Astrocyte of the spinal cord (primary cell): ENCODE results near the gene MYO3B.

ENCODE experiments used
- DNase-seq: peaks from one replicate; pipeline ENCODE4 v3.0.0; 2011; ENCODE audit warnings: low read depth, low spot score
- H3K4me3 ChIP-seq: 2 replicates; pipeline ENCODE4 v1.5.1; 2011; ENCODE audit warnings: low read depth, mild to moderate bottlenecking, low read length, moderate library complexity
- CTCF ChIP-seq: IDR thresholded peaks from 2 replicates; pipeline ENCODE4 v1.5.1; 2012; ENCODE audit warnings: low read depth, mild to moderate bottlenecking, low read length, inconsistent platforms
- in situ Hi-C: cut with HindIII; loops from 2 replicates; pipeline ENCODE4 v1.10.0; 2017; ENCODE audit warnings: low sequenced_read_pairs

The MYO3B gene

GRCh38 chr2:170191166-170191866 is 13.4 kb downstream of the MYO3B start:
- no peak for TF ChIP-seq CTCF
- in situ Hi-C loops: no loop called here
- no peak overlapping the region for H3K4me3 ChIP-seq
- no peak for DNase-seq

- no peak for TF ChIP-seq CTCF
- no peak overlapping the region for H3K4me3 ChIP-seq
- no peak for DNase-seq
- in situ Hi-C loops: no loop called here
Measured at GRCh38 chr2:170196963-170197362, 19.0 kb downstream of the MYO3B start.

GRCh38 chr2:170201275-170201674 is 23.3 kb downstream of the MYO3B start:
- TF ChIP-seq CTCF: no peak
- in situ Hi-C loops: no loop called here
- H3K4me3 ChIP-seq: no peak overlapping the region
- no peak for DNase-seq

GRCh38 chr2:170201734-170202393 is 23.9 kb downstream of the MYO3B start:
- H3K4me3 ChIP-seq: no peak overlapping the region
- TF ChIP-seq CTCF: no peak
- in situ Hi-C loops: no loop called here
- DNase-seq: no peak

- H3K4me3 ChIP-seq: no peak overlapping the region
- TF ChIP-seq CTCF: no peak
- DNase-seq: no peak
- in situ Hi-C loops: no loop called here
Measured at GRCh38 chr2:170202437-170202836, 24.5 kb downstream of the MYO3B start.

- TF ChIP-seq CTCF: no peak
- no peak for DNase-seq
- no peak overlapping the region for H3K4me3 ChIP-seq
- in situ Hi-C loops: no loop called here
Measured at GRCh38 chr2:170204298-170204951, 26.5 kb downstream of the MYO3B start.
